HepG2 (cell line): ENCODE data around the gene RGS19. TPM values are rescaled to one million over a fixed set of nuclear protein-coding genes. Genes with fewer than 3 reads are reported as not detected.

Experiments
- BCLAF1 ChIP-seq: fragments of 450-650 bp; IDR thresholded peaks from 2 replicates; pipeline ENCODE4 v1.6.1; 2017; ENCODE audit warnings: mild to moderate bottlenecking
- CBX1 ChIP-seq: IDR thresholded peaks from one replicate; pipeline ENCODE4 v1.6.1; 2016; ENCODE audit warnings: antibody characterized with exemption, low read depth
- CHD2 ChIP-seq: IDR thresholded peaks from 2 replicates; pipeline ENCODE4 v1.6.1; 2011; ENCODE audit warnings: low read depth, low read length, improper control_type of control experiment
- FOXO1 ChIP-seq: sonication (generic); formaldehyde crosslinking; IDR thresholded peaks from 2 replicates; pipeline ENCODE4 v1.4.0; 2020; ENCODE audit warnings: missing genetic modification reagents
- KLF11 ChIP-seq: IDR thresholded peaks from 2 replicates; pipeline ENCODE4 v1.6.1; 2016; ENCODE audit warnings: missing compliant biosample characterization
- SIX4 ChIP-seq: sonication (generic); formaldehyde crosslinking; IDR thresholded peaks from 2 replicates; pipeline ENCODE4 v1.4.0; 2020; ENCODE audit warnings: missing genetic modification reagents
- SNAI1 ChIP-seq: sonication (generic); formaldehyde crosslinking; IDR thresholded peaks from 2 replicates; pipeline ENCODE4 v1.5.0; 2020; ENCODE audit warnings: mild to moderate bottlenecking, missing genetic modification reagents, borderline replicate concordance
- SRY ChIP-seq: sonication (generic); formaldehyde crosslinking; IDR thresholded peaks from 2 replicates; pipeline ENCODE4 v1.8.0; 2022; ENCODE audit warnings: mild to moderate bottlenecking, missing genetic modification reagents
- ZKSCAN1 ChIP-seq: fragments of 150-350 bp; IDR thresholded peaks from 2 replicates; pipeline ENCODE4 v1.6.1; 2014; ENCODE audit warnings: low read length
- ZNF350 ChIP-seq: sonication (generic); formaldehyde crosslinking; IDR thresholded peaks from 2 replicates; pipeline ENCODE4 v1.4.0; 2020; ENCODE audit warnings: mild to moderate bottlenecking, low read depth, missing genetic modification reagents, borderline replicate concordance
- ZNF674 ChIP-seq: sonication (generic); formaldehyde crosslinking; IDR thresholded peaks from 2 replicates; pipeline ENCODE4 v1.5.0; 2020; ENCODE audit warnings: low read depth, mild to moderate bottlenecking, missing genetic modification reagents
- ZNF678 ChIP-seq: sonication (generic); formaldehyde crosslinking; IDR thresholded peaks from 2 replicates; pipeline ENCODE4 v1.4.0; 2020; ENCODE audit warnings: mild to moderate bottlenecking, missing genetic modification reagents
- polyA plus RNA-seq, 8 experiments: library from polyadenylated mRNA; depleted of rRNA in 3 of 8; stranded (reverse) in 7 of 8; unstranded in 1 of 8; fragments of >200 nt; fragmentation: Illumina TruSeq in 4 of 8; extraction: Trizol in 4 of 8; gene quantifications; 2 replicates each; pipeline versions ENCODE4 v1.2.1 to v1.2.3, GENCODE V29; 2011 to 2016; ENCODE audit warnings: low read depth in 4 of 8, missing spikeins in 1 of 8, mixed read lengths in 1 of 8; ENCODE audit not compliant: insufficient read depth in 1 of 8
- total RNA-seq, 5 experiments: library from RNA; depleted of rRNA; stranded (reverse); fragments of >200 nt; fragmentation: Illumina TruSeq; extraction: Trizol; gene quantifications; 2 replicates each; pipeline ENCODE4 v1.2.3, GENCODE V29; 2016; ENCODE audit warnings: low read depth in 1 of 5
- TF ChIP-seq, protein P1 (sequence below): sonication (generic); formaldehyde crosslinking; IDR thresholded peaks from 2 replicates; pipeline ENCODE4 v1.4.0; 2020; ENCODE audit warnings: missing genetic modification reagents, mild to moderate bottlenecking, borderline replicate concordance
- TF ChIP-seq, protein P2 (sequence below): sonication (generic); formaldehyde crosslinking; IDR thresholded peaks from 2 replicates; pipeline ENCODE4 v1.4.0; 2020; ENCODE audit warnings: mild to moderate bottlenecking, missing genetic modification reagents
- TF ChIP-seq, protein P3 (sequence below): sonication (generic); formaldehyde crosslinking; IDR thresholded peaks from 2 replicates; pipeline ENCODE4 v1.8.1; 2022; ENCODE audit warnings: low read depth, mild to moderate bottlenecking, missing genetic modification reagents
- TF ChIP-seq, protein P4 (sequence below): sonication (generic); formaldehyde crosslinking; IDR thresholded peaks from 2 replicates; pipeline ENCODE4 v1.4.0; 2020; ENCODE audit warnings: missing genetic modification reagents, borderline replicate concordance
- TF ChIP-seq, protein P5 (sequence below): sonication (generic); formaldehyde crosslinking; IDR thresholded peaks from 2 replicates; pipeline ENCODE4 v1.5.0; 2020; ENCODE audit warnings: missing genetic modification reagents

Gene RGS19
- total and polyA plus RNA-seq, 2 of the 13 experiments (the other 11 are each of a cell fraction or from before 2014, with no cell fraction given): 10.7 to 11.9 TPM

DNA sequence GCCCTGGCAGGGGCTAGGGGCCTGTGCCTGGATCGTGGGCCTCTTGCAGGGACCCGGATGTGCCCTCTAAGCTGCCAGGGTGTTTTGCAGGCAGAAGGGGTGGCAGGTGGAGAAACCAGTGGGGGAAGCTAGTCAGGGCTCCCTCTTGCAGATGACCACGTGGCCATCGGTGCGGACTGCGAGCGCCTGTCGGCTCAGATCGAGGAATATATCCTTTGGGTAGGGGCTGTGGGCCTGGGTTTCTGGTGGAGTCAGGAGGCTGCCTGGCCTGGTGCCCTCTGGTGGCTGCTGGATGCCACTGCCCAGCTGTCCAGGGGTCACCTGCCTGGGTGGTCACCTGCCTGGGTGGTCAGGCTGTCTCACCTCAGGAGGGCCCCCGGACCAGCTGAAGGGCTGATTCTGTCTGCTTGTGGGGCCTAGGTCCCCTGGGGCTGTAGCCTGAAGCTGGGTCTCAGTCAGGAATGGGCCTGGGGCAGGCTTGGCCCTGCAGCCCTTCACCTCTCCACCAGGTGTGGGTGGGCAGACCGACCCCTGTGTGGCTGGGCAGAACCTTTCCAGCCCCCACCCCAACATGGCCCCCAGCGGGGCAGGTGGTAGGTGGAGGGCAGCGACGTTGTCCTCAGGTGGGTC lies 9.6 kb downstream of the RGS19 start (continued):
- TF ChIP-seq, protein P1, sequence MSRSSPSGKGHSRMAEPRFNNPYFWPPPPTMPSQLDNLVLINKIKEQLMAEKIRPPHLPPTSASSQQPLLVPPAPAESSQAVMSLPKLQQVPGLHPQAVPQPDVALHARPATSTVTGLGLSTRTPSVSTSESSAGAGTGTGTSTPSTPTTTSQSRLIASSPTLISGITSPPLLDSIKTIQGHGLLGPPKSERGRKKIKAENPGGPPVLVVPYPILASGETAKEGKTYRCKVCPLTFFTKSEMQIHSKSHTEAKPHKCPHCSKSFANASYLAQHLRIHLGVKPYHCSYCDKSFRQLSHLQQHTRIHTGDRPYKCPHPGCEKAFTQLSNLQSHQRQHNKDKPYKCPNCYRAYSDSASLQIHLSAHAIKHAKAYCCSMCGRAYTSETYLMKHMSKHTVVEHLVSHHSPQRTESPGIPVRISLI (CRISPR knock-in tag): no peak
- TF ChIP-seq CHD2 (no peak), ZNF678 (no peak), SNAI1 (CRISPR knock-in tag) (no peak), ZKSCAN1 (no peak), SRY (CRISPR knock-in tag) (no peak), SIX4 (CRISPR knock-in tag) (no peak), BCLAF1 (no peak), KLF11 (CRISPR knock-in tag) (no peak), FOXO1 (CRISPR knock-in tag) (peak; percentile 30; the same call in 1 of the 2 replicates), ZNF674 (CRISPR knock-in tag) (no peak), CBX1 (no peak), ZNF350 (CRISPR knock-in tag) (peak; percentile 74; the same call in 1 of the 2 replicates)
- TF ChIP-seq, protein P2, sequence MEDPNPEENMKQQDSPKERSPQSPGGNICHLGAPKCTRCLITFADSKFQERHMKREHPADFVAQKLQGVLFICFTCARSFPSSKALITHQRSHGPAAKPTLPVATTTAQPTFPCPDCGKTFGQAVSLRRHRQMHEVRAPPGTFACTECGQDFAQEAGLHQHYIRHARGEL (CRISPR knock-in tag): no peak
- TF ChIP-seq, protein P3, sequence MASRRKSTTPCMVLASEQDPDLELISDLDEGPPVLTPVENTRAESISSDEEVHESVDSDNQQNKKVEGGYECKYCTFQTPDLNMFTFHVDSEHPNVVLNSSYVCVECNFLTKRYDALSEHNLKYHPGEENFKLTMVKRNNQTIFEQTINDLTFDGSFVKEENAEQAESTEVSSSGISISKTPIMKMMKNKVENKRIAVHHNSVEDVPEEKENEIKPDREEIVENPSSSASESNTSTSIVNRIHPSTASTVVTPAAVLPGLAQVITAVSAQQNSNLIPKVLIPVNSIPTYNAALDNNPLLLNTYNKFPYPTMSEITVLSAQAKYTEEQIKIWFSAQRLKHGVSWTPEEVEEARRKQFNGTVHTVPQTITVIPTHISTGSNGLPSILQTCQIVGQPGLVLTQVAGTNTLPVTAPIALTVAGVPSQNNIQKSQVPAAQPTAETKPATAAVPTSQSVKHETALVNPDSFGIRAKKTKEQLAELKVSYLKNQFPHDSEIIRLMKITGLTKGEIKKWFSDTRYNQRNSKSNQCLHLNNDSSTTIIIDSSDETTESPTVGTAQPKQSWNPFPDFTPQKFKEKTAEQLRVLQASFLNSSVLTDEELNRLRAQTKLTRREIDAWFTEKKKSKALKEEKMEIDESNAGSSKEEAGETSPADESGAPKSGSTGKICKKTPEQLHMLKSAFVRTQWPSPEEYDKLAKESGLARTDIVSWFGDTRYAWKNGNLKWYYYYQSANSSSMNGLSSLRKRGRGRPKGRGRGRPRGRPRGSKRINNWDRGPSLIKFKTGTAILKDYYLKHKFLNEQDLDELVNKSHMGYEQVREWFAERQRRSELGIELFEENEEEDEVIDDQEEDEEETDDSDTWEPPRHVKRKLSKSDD (CRISPR knock-in tag): no peak
- TF ChIP-seq, protein P4, sequence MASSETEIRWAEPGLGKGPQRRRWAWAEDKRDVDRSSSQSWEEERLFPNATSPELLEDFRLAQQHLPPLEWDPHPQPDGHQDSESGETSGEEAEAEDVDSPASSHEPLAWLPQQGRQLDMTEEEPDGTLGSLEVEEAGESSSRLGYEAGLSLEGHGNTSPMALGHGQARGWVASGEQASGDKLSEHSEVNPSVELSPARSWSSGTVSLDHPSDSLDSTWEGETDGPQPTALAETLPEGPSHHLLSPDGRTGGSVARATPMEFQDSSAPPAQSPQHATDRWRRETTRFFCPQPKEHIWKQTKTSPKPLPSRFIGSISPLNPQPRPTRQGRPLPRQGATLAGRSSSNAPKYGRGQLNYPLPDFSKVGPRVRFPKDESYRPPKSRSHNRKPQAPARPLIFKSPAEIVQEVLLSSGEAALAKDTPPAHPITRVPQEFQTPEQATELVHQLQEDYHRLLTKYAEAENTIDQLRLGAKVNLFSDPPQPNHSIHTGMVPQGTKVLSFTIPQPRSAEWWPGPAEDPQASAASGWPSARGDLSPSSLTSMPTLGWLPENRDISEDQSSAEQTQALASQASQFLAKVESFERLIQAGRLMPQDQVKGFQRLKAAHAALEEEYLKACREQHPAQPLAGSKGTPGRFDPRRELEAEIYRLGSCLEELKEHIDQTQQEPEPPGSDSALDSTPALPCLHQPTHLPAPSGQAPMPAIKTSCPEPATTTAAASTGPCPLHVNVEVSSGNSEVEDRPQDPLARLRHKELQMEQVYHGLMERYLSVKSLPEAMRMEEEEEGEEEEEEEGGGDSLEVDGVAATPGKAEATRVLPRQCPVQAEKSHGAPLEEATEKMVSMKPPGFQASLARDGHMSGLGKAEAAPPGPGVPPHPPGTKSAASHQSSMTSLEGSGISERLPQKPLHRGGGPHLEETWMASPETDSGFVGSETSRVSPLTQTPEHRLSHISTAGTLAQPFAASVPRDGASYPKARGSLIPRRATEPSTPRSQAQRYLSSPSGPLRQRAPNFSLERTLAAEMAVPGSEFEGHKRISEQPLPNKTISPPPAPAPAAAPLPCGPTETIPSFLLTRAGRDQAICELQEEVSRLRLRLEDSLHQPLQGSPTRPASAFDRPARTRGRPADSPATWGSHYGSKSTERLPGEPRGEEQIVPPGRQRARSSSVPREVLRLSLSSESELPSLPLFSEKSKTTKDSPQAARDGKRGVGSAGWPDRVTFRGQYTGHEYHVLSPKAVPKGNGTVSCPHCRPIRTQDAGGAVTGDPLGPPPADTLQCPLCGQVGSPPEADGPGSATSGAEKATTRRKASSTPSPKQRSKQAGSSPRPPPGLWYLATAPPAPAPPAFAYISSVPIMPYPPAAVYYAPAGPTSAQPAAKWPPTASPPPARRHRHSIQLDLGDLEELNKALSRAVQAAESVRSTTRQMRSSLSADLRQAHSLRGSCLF (CRISPR knock-in tag): no peak
- TF ChIP-seq, protein P5, sequence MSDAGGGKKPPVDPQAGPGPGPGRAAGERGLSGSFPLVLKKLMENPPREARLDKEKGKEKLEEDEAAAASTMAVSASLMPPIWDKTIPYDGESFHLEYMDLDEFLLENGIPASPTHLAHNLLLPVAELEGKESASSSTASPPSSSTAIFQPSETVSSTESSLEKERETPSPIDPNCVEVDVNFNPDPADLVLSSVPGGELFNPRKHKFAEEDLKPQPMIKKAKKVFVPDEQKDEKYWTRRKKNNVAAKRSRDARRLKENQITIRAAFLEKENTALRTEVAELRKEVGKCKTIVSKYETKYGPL: no peak
